ENCODE measurements around the gene SDHAF3.

Gene SDHAF3

DNA sequence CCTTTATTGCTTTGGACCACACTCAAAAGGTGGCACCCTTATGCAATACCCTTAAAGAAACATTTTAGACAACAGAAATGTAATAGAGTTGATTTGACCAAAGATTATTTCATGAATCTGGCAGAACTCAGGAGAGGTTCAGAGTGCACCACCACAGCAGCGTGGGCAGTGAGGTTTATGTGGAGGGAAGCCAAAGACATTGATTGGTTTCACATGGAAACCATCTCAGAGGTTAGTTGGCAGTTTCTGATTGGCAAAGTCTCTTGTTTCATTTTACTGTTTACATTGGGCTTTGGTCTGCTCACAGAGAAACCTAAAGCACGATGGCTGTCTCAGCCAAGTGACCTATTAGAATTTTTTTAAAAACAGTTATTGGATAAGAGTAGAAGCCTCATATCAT, 101.3 kb downstream of the SDHAF3 start:
- no peak for DNase-seq (ENCODE audit: low read depth)

DNA sequence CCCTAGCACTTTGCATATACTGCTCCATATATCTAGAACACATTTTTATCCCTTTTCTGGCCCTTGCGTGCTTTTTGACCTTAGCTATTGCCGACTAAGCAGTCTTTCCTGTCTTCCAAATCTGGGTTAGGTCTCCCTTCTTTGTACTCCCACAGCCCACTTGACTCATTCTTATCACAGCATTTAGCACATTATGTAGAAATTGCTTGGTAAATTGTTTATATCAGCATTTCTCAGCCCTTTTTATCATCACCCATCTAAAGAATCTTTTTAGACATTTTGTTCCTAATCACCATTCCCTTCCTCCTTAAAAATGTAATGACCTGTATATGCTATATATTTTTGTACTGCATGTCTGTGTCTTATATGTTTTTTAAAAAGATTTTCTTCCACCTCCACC, 101.7 kb downstream of the SDHAF3 start:
- no peak for DNase-seq (ENCODE audit: low read depth)

GRCh38 chr7:97224316-97224715, 106.8 kb downstream of the SDHAF3 start:
- no peak for DNase-seq (ENCODE audit: low read depth)

- no peak for DNase-seq (ENCODE audit: low read depth)
Measured at GRCh38 chr7:97226541-97226940, 109.0 kb downstream of the SDHAF3 start.
